NCI-H2107 treated with DMSO at 0.1 percent for 48 hours (cell line): ENCODE measurements around the gene MAGEB6.
"Not testable (repeated sequence)": the region's sequence is repeated elsewhere in the genome, so short reads cannot be mapped to it uniquely, and the experiment has no call there.

ENCODE experiments used
- DNase-seq: peaks from one replicate; lab custom pipeline; 2025; ENCODE audit not compliant: unreplicated experiment; lab: John Stamatoyannopoulos, UW

MAGEB6 gene, protein sequence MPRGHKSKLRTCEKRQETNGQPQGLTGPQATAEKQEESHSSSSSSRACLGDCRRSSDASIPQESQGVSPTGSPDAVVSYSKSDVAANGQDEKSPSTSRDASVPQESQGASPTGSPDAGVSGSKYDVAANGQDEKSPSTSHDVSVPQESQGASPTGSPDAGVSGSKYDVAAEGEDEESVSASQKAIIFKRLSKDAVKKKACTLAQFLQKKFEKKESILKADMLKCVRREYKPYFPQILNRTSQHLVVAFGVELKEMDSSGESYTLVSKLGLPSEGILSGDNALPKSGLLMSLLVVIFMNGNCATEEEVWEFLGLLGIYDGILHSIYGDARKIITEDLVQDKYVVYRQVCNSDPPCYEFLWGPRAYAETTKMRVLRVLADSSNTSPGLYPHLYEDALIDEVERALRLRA

DNA sequence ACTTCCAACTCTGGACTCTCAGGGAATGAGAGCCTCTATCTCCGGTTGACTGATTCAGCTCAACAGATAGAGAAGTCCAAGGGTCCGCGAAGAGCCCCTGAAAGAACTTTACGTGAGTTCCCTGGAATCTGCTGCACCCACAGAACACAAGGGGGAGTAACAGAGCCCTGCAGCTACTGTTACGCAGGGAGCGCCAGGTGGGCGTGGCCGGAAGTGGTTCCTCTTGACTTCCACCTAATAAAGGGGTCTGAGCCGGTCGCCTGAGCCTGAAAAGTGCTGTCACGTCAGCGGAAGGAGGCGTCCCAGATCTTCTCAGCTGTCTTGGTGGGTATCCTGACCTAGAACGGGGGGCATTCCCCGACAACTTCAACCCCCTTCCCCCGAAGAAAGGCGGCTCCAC is at the start of gene MAGEB6:
MAGEB6 (plus strand) TSS at position 237 of the 400 bp plus-strand sequence. CDS start 1,407 bp downstream, outside the sequence.
- no peak for DNase-seq

- no peak for DNase-seq
These were observed 46.2 kb upstream of the MAGEB6 start for GRCh38 chrX:26146024-26146423.

DNA sequence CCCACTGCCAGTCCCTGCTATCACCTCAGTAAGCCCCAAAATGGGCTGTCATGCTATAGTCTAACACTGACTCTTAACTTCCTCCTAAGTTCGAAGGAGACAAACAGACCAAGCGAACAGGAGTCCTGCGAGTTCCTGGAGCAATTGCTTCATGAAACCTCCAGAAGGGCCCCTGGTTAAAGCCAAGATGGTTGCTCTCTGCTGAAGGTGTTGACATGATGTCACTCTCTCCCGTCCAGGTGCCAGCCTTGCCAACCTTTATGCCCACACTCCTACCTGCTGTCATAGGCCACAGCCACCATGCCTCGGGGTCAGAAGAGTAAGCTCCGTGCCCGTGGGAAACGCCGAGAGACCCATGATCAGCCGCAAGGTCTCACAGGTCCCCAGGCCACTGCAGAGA is 31.9 kb upstream of the MAGEB6 start, which contains the start of gene MAGEB6B:
MAGEB6B (plus strand) TSS at position 301 of the 400 bp plus-strand sequence; CDS start at position 301, 0 bp downstream.
- no peak for DNase-seq

DNA sequence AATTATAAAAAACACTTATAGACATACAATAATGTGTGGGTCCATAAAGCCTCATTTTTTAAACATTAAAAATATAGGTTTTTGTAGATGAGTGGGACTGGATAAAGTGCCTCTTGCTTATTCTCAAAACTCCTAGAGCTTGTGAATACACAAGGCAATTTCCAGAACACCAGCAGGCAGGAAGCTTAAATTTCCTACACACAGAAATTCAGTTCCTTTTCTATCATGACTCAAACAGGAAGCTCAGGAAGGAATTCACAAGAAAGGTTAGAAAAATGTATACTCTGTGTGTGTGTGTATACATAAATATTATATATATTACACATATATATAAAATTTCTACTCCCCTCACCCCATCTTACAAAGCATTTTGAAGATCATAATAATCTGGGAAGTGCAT is 11.3 kb downstream of the MAGEB6 start:
- DNase-seq, result no peak

GRCh38 chrX:26204717-26205116 is 12.5 kb downstream of the MAGEB6 start:
- DNase-seq, result not testable (repeated sequence)

DNA sequence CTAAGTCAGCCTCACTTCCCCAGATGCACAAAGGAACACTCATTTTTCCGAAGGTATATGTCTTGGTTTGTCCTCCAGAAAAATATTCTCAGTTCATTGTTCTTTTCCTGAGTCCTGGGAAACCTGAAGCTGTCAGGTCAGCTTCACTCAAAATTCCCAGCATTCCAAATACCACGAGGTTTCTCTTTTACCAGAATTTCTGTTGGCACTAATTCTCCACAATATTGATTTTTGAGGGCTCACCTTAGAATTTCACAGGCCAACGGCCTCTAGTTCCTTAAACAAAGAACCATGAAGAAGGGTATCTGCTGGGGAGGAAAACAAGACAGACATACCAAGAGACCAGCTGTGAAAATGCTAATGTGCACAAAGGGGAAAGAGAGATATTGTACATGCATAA is 15.8 kb downstream of the MAGEB6 start:
- no peak for DNase-seq

GRCh38 chrX:26215869-26216268 is 23.6 kb downstream of the MAGEB6 start, which contains the start of gene MAGEB5:
TSS of gene MAGEB5 (plus strand) at chrX:26216169. CDS start at chrX:26217302, 1,133 bp downstream.
- DNase-seq, result no peak

GRCh38 chrX:26219351-26219750 is 27.1 kb downstream of the MAGEB6 start:
- no peak for DNase-seq

DNA sequence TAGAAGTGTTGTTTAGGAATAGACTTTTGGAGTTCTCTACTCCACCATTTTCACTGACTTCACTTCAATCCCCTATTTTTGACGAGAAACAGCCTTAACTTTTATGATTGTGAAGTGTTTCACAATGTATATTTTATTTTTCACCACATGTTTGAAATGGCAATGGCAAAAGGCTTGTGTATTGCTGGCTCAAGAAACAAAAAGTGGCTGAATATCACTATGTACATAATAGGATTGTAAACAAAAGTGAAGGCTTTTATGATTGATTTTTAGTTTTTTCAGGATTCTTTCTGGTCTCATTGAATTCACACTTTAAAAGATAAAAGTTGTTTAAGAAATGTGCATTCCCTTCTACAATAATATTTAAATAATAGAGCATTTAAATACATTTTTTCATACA is 41.9 kb downstream of the MAGEB6 start:
- DNase-seq, result no peak
